Right ventricle myocardium inferior (tissue), 1 donor: ENCODE measurements around the gene IQCN. TPM values are rescaled to one million over a fixed set of nuclear protein-coding genes. Genes with fewer than 3 reads are reported as not detected.

ENCODE experiments used
- ATAC-seq: fragments of 200-7000 bp; cut with Tn5 transposase; one replicate; pipeline ENCODE4 v1.9.1; 2020; ENCODE audit warnings: mild to moderate bottlenecking, moderate library complexity
- DNase-seq: peaks from one replicate; pipeline ENCODE4 v3.0.0; 2021; ENCODE audit errors: missing footprints
- intact Hi-C: fragments of 100-400 bp; cut with DNase I; formaldehyde crosslinking; loops from one replicate; pipeline ENCODE4 v1.11.0; 2022
- total RNA-seq: library from RNA; stranded (reverse); fragmentation: NEBNext Ultra II Directional; extraction: Animal tissue kit (Norgen Biotek cat#: 25700); gene quantifications from one replicate; pipeline ENCODE4 v1.2.1, GENCODE V29; 2021
- donor health status: DM: no; HTN: yes; CAD: no; lungs with severe emphysema.

IQCN gene
- total RNA-seq, 1 donor from 2014 or later: 0.43 TPM

DNA sequence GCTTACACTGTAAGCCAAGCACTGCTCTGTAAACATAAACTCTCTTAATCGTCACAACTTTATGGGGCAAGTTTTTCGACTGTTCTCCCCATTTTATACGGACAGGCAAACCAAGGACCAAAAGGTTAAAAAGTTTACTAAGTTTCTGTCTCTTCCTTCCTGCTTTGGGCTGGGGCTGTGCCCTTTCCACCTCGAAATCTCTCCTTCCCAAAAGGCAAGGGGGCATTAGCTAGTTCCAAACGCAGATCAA is 4.9 kb upstream of the IQCN start:
- ATAC-seq (no peak), DNase-seq (no peak)
- intact Hi-C loops: loop anchor here (1.0 to 2.0 kb wide), 3 partner anchors 25 to 74 kb away; partner anchors contain the start of gene RAB3A

- no peak for DNase-seq
- ATAC-seq: no peak
- intact Hi-C loops: loop anchor here (1.0 to 2.0 kb wide), 3 partner anchors 26 to 74 kb away; partner anchors contain the start of gene RAB3A
These were observed 4.4 kb upstream of the IQCN start for GRCh38 chr19:18278521-18279265.

DNA sequence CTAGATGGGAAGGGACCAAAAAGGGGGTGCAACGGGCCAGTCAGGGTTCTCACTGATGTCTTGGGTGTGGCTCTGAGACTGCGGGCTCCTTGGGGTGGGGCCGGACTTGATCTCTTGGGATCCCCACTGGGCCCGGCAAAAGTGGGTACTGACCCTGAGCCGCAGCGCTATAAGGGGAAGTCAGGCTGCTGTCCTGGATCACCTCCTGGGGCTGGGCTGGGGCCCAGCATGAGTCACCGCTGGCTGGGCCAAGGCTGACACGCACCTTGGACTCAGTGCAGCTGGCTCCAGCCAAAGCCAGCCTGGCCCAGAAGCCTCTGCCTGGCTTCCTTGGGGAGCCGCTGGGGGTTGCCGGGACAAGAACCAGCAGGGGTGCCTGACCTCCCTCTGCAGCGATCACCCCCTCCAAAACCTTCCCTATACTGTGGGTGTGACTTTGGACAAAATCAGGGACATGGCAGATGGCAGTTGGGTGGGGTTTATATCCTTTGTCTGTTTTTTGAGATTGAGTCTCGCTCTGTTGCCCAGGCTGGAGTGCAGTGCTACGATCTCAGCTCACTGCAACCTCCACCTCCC is 617 bp upstream of the IQCN start:
- intact Hi-C loops: loop anchor here (1.0 to 5.0 kb wide), 2 partner anchors 53 to 122 kb away; partner anchors contain the start of gene LRRC25

DNA sequence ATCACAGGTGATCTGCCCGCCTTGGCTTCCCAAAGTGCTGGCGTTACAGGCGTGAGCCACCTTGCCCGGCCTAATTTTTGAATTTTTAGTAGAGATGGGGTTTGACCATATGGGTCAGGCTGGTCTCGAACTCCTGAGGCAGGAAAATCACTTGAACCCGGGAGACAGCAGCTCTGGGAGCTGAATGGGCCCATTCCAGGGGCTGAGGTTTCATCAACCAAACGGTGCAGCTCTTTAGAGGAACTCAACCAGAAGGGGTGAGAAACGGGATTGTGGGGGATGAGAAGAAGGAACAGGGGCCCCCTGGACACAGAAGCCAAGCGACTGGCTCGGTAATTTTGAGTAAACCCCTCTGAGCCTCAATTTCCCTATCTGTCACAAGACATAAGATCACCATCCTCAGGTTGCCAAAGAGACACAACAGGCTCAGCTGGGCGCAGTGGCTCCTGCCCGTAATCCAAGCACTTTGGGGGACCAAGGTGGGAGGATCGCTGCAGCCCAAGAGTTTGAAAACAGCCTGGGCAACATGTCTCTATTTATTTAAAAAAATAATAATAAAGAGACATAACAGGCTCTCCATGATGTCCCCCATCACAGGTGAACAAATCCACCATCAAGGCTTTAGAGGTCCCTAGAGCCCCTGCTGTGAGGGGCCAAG is 562 bp downstream of the IQCN start:
- no peak for ATAC-seq
- DNase-seq: no peak
- intact Hi-C loops: loop anchor here (5.0 kb wide), 1 partner anchor 124 kb away; the partner anchor contains the start of gene LRRC25

More for the DNA sequence above, 617 bp upstream of the IQCN start:
- ATAC-seq: peak; percentile 85
- peak; percentile 92 for DNase-seq

- intact Hi-C loops: loop anchor here (5.0 kb wide), 1 partner anchor 126 kb away; the partner anchor contains the start of gene LRRC25
- no peak for DNase-seq
- ATAC-seq: no peak
These were observed 2.8 kb downstream of the IQCN start for GRCh38 chr19:18271433-18271841.

DNA sequence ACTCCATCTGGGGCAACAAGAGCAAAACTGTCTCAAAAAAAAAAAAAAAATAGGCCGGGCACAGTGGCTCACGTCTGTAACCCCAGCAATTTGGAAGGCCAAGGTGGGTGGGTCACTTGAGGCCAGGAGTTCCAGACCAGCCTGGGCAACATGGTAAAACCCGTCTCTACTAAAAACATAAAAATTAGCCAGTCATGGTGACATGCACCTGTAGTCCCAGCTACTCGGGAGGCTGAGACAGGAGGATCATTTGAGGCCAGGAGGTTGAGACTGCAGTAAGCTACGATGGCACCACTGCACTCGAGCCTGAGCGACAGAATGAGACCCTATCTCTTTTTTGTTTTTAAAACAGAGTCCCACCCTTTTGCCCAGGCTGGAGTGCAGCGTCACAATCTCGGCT is 3.9 kb downstream of the IQCN start:
- DNase-seq: peak; percentile 9
- intact Hi-C loops: loop anchor here (5.0 kb wide), 1 partner anchor 127 kb away; the partner anchor contains the start of gene LRRC25
- ATAC-seq: no peak

GRCh38 chr19:18269070-18269723 is 5.1 kb downstream of the IQCN start:
- no peak for ATAC-seq
- DNase-seq: peak; percentile 7
- intact Hi-C loops: no loop called here

DNA sequence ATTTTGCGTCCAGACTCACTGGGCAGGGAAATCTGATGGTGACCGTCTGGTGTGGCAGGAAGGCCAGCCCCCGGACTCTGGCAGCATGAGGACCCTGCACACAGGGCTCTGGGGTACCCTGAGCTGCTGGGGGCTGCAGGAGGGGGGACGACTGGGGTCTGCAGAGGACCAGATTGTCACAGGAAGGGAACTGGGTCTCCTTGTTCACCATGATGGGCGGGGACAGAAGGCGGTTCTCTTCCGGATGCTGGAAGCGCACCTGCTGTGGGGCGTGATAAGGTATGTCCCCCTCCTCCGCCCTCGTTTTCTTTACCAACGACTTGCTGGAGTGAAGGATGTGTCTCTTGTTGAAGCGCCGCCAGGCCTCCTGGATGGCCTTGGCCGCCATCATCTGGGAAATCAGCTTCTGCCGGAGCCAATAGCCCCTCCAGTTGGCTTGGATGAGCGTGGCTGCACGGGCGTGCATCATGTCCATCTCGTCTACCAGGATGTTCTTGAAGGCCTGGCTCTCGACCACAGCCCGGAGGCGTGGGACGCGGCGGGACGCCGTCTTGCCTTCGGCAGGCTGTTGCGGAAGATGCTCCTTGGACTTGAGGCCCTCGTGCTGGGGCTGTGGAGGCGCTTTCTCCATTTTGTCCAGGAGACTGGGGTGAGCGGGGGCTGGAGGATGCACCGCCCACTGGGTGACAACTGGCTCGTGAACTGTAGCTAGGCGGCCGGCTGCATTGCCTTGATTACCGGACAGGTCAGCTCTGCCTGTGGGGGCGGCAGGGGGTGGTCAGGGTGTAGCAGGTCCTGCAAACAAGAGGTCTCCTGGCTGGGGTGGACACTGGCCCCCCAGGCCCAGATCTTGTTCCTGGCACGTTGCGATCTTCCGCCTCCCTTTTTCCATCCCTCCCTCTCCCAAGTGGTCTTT is 7.2 kb downstream of the IQCN start:
- DNase-seq (peak; percentile 22), ATAC-seq (no peak)
- intact Hi-C loops: no loop called here

GRCh38 chr19:18265582-18265981 is 8.7 kb downstream of the IQCN start:
- ATAC-seq: no peak
- intact Hi-C loops: no loop called here
- peak; percentile 21 for DNase-seq

GRCh38 chr19:18264971-18265540 is 9.2 kb downstream of the IQCN start:
- ATAC-seq: no peak
- DNase-seq: peak; percentile 55
- intact Hi-C loops: no loop called here

DNA sequence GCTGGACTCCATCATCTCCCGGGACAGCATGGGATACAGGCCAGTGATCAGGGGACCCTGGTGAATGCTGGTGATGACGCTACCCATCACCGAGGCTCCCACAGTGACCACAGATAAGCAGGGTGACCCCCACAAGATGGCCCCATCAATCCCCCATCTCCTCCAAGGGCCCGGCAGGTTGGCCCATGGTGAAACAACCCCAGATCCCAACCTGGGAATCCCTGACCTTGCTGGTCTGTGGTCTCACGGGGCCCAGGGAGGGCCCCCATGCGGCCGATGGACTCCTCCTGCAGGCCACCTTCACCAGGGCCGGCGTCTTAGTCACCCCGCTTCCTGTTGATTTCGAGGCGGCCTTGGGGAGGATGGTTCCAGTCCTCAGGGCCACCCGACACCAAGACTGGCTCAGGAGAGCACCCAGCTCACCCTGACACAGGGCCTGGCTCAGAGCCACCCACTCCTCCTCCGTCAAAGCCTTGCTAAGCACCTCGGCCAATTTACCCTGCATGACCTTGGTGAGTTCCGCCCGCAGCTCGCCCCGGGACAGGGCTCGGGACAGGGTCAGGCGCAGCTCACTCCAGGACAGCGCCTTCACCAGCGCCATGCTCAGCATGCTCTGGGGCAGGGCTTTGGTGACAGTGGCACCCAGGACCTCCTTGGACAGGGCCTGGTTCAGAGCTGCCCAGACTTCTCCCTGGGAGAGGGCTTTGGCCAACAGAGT is 10.0 kb downstream of the IQCN start:
- ATAC-seq (no peak), DNase-seq (peak; percentile 66)
- intact Hi-C loops: no loop called here

DNA sequence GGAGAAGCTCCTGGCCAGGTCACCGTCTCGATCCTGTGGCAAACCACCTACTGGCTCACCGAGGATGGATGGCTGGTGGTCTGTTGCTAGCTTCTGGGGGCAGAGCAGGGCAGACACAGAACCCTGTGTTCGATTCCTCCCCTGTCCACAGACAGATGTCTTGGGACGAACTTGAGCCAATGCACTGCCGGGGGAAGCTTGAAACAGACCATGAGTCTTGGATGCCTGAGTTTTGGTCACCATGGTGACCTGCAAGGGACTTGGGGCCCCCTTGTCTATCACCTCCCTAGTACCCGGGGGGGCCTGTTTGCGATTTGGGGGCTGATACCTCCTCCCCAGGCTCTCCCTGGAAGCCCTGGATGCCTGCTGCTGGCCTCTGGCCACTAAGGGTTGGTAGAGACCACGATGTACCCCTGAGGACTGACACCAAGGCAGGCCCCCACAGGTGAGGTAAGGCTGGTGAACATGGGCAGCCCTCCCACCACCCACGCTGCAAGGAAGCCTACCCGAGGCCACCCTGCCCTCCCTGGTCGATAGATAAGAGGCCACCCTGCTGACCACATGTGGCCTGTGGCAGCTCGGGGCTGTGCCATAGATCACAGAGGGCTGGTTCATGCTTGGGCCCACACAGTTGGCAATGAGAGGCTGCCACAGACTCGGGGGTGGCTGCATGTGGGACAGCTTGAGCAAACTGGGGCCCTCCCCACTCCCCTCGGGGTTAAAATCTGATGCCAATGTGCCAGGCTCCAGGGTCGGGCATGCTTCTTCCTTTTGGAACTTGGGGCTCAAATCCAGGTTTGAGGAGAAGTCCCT is 10.7 kb downstream of the IQCN start:
- peak; percentile 61 for DNase-seq
- intact Hi-C loops: no loop called here
- no peak for ATAC-seq

DNA sequence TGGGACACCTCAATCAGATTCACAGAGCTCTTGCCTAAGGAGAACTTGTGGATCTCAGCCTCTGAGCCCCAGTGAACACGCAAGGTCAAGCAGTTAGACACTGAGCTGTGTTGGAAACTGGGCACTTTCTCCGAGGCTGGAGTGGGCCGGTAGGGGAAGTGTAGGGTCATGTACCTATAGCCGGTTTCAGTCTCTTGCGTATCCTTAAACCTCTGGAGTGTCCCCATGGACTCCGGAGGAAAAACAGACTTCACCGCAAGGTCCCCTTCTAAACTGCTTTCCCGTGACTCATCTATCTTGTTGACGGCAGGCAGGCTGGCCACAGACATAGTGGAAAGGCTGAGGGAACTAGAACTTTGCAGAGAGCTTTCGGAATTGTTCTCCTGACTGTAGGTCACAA is 11.3 kb downstream of the IQCN start:
- ATAC-seq (no peak), DNase-seq (peak; percentile 34)
- intact Hi-C loops: no loop called here

DNA sequence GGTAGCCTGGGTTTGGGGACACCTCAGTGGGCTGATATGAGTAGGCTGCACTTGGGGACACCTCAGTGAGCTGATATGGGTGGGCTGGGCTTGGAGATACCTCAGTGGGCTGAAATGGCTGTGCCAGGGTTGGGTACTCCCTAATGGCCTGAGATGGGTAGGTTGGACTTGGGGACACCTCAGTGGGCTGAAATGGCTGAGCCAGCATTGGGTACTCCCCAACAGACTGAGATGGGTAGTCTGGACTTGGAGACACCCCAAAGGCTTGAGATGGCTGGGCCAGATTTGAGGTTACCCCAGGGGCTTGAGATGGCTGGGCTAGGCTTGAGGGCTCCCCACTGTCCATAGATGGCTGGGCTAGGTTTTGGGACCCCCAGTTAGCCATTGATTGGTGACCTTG is 12.1 kb downstream of the IQCN start:
- intact Hi-C loops: no loop called here
- DNase-seq: no peak
- no peak for ATAC-seq

DNA sequence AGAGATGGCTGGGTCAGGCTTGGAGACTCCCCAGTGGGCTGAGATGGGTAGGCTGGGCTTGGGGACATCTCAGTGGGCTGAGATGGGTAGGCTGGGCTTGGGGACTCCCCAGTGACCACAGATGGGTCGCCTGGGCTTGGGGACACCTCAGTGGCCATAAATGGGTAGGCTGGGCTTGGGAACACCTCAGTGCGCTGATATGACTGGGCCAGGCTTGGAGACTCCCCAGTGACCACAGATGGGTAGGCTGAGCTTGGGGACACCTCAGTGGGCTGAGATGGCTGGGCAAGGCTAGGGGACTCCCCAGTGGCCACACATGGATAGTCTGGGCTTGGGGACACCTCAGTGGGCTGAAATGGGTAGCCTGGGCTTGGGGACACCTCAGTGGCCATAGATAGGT is 12.8 kb downstream of the IQCN start:
- intact Hi-C loops: no loop called here
- DNase-seq (no peak), ATAC-seq (no peak)

DNA sequence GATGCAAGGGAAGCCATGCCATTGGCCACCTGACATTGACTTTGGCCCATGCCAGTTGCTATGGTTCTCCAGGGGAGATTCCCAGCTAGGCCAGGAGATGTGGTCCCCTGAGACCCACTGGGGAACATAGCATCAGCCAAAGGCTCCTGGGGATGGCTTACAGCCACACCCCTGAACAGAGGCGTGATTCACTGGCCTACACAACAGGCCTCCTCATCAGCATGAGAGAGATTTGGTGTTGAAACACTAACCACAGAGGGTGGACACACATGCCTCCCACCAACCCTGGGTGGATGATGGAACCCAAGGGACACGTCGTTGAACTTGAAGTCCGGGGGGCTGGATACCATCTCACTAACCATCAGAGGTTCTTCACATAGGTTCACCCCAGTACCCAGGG is 14.4 kb downstream of the IQCN start:
- DNase-seq (no peak), ATAC-seq (no peak)
- intact Hi-C loops: loop anchor here (10.0 kb wide), 1 partner anchor 1285 kb away; no protein-coding TSS in a partner anchor
